PC-3 (cell line): ENCODE data around the gene DYNLT3.

ENCODE experiments used
- CTCF ChIP-seq: fragments of 300-600 bp; sonication (generic); conservative IDR thresholded peaks from 2 replicates; pipeline ENCODE4 v1.5.1; 2017; ENCODE audit warnings: antibody characterized with exemption, low read depth, mild to moderate bottlenecking, low read length
- EZH2 ChIP-seq: fragments of 300-600 bp; sonication (generic); IDR thresholded peaks from one replicate; pipeline ENCODE4 v1.6.1; 2017; ENCODE audit warnings: antibody characterized with exemption, mild to moderate bottlenecking, low read length; ENCODE audit not compliant: unreplicated experiment

GRCh38 chrX:37820646-37821045 is 26.7 kb downstream of the DYNLT3 start:
- no peak for TF ChIP-seq CTCF
- no peak for TF ChIP-seq EZH2
